CD14-positive monocyte (primary cell): ENCODE data around the gene ABHD5. TPM values are rescaled to one million over a fixed set of nuclear protein-coding genes. Genes with fewer than 3 reads are reported as not detected.

Source experiments
- DNase-seq, 3 donors: peaks; one replicate each; pipeline ENCODE4 v3.0.0-alpha.2; 2011 to 2022
- H2AFZ ChIP-seq: 2 replicates; pipeline ENCODE4 v1.6.0; 2012; ENCODE audit warnings: mild to moderate bottlenecking, low read depth, low read length, inconsistent platforms; ENCODE audit not compliant: insufficient read depth, poor library complexity, severe bottlenecking
- H3K27ac ChIP-seq, 2 donors: 1 replicate in 1 of 2; 2 replicates in 1 of 2; pipeline ENCODE4 v1.5.1; 2012 to 2013; ENCODE audit warnings: low read length in 2 of 2, control low read depth in 1 of 2, inconsistent platforms in 1 of 2, low read depth in 1 of 2, mild to moderate bottlenecking in 1 of 2
- H3K27me3 ChIP-seq, 2 donors: one replicate each; pipeline versions ENCODE4 v1.6.0 to v1.6.1; 2011 to 2013; ENCODE audit warnings: low read length in 2 of 2; ENCODE audit not compliant: control insufficient read depth in 2 of 2, insufficient read depth in 2 of 2
- H3K36me3 ChIP-seq, 2 donors: replicated peaks in 1 of 2; 1 replicate in 1 of 2; 2 replicates in 1 of 2; pipeline versions ENCODE4 v1.5.1 to v1.6.1; 2012 to 2013; ENCODE audit warnings: low read length in 2 of 2, control low read depth in 1 of 2, inconsistent platforms in 1 of 2, mild to moderate bottlenecking in 1 of 2; ENCODE audit not compliant: insufficient read depth in 2 of 2, control insufficient read depth in 1 of 2
- H3K4me1 ChIP-seq, 2 donors: 1 replicate in 1 of 2; 2 replicates in 1 of 2; pipeline versions ENCODE4 v1.5.1 to v1.6.1; 2012 to 2013; ENCODE audit warnings: low read length in 2 of 2, control low read depth in 1 of 2, inconsistent platforms in 1 of 2, mild to moderate bottlenecking in 1 of 2, moderate library complexity in 1 of 2; ENCODE audit not compliant: insufficient read depth in 2 of 2, control insufficient read depth in 1 of 2
- H3K4me2 ChIP-seq: replicated peaks from 2 replicates; pipeline ENCODE3; 2012; ENCODE audit warnings: low read length, moderate library complexity, mild to moderate bottlenecking; ENCODE audit not compliant: poor library complexity, severe bottlenecking; ENCODE audit errors: extremely low read depth
- H3K4me3 ChIP-seq, 3 experiments: fragments of 200-600 bp in 1 of 3; sonication (generic) in 1 of 3; replicated peaks in 1 of 3; 1 replicate in 2 of 3; 2 replicates in 1 of 3; pipeline ENCODE4 v1.5.1; 2011 to 2013; ENCODE audit warnings: low read length in 3 of 3, mild to moderate bottlenecking in 3 of 3, control low read depth in 2 of 3, low read depth in 2 of 3, inconsistent platforms in 1 of 3, moderate library complexity in 1 of 3
- H3K79me2 ChIP-seq: 2 replicates; pipeline ENCODE4 v1.6.0; 2012; ENCODE audit warnings: mild to moderate bottlenecking, control low read depth, inconsistent platforms, low read length, moderate library complexity; ENCODE audit not compliant: insufficient read depth
- H3K9ac ChIP-seq: 2 replicates; pipeline ENCODE4 v1.6.0; 2017; ENCODE audit warnings: low read length, mild to moderate bottlenecking; ENCODE audit not compliant: insufficient read depth, poor library complexity, severe bottlenecking
- H3K9me3 ChIP-seq, 2 donors: replicated peaks in 1 of 2; 1 replicate in 1 of 2; 2 replicates in 1 of 2; pipeline versions ENCODE4 v1.5.1 to v1.6.1; 2012 to 2013; ENCODE audit warnings: low read length in 2 of 2, control low read depth in 1 of 2; ENCODE audit not compliant: control insufficient read depth in 1 of 2, insufficient read depth in 1 of 2
- H4K20me1 ChIP-seq: 2 replicates; pipeline ENCODE4 v1.6.0; 2012; ENCODE audit warnings: mild to moderate bottlenecking, low read length, control low read depth, moderate library complexity; ENCODE audit not compliant: insufficient read depth
- H3K27ac Mint-ChIP-seq, 7 donors: one replicate each; pipeline ENCODE4 v1.8.0; 2020; ENCODE audit warnings: mild to moderate bottlenecking in 7 of 7, mixed read lengths in 7 of 7, moderate library complexity in 6 of 7, inconsistent platforms in 2 of 7
- H3K27me3 Mint-ChIP-seq, 3 donors: one replicate each; pipeline ENCODE4 v1.8.0; 2021 to 2022; ENCODE audit warnings: low read depth in 3 of 3, mild to moderate bottlenecking in 3 of 3, mixed read lengths in 3 of 3, moderate library complexity in 3 of 3, inconsistent platforms in 1 of 3
- H3K36me3 Mint-ChIP-seq, 2 donors: one replicate each; pipeline ENCODE4 v1.8.0; 2020; ENCODE audit warnings: mixed read lengths in 2 of 2, inconsistent platforms in 1 of 2, mild to moderate bottlenecking in 1 of 2
- H3K4me1 Mint-ChIP-seq: one replicate; pipeline ENCODE4 v1.8.0; 2020; ENCODE audit warnings: mild to moderate bottlenecking, mixed read lengths
- H3K4me3 Mint-ChIP-seq, 2 donors: one replicate each; pipeline ENCODE4 v1.8.0; 2020; ENCODE audit warnings: mild to moderate bottlenecking in 2 of 2, mixed read lengths in 2 of 2, moderate library complexity in 1 of 2
- H3K9me3 Mint-ChIP-seq, 7 donors: one replicate each; pipeline ENCODE4 v1.8.0; 2020 to 2022; ENCODE audit warnings: mixed read lengths in 7 of 7, mild to moderate bottlenecking in 6 of 7, moderate library complexity in 6 of 7, inconsistent platforms in 2 of 7
- WGBS: methylation state at CpG from one replicate; pipeline ENCODE4 v1.1.5; 2013; ENCODE audit warnings: missing lambda C conversion rate; ENCODE audit not compliant: insufficient coverage; 5-methylcytosine and 5-hydroxymethylcytosine counted together
- intact Hi-C, 2 donors: fragments of 100-400 bp; cut with micrococcal nuclease; formaldehyde crosslinking; loops; one replicate each; pipeline versions ENCODE4 v1.15.0 to v1.15.1; 2023
- polyA plus RNA-seq, 3 donors: library from polyadenylated mRNA; depleted of rRNA in 1 of 3; unstranded in 2 of 3; stranded (reverse) in 1 of 3; fragments of 300-500 nt in 2 of 3; fragments of >200 nt in 1 of 3; fragmentation: Illumina TruSeq in 2 of 3; gene quantifications; 1 replicate in 2 of 3; 2 replicates in 1 of 3; pipeline ENCODE4 v1.2.3, GENCODE V29; 2012 to 2021
- TF ChIP-seq, protein P1 (sequence below): fragments of 200-600 bp; IDR thresholded peaks from one replicate; pipeline ENCODE4 v1.8.0; 2022; ENCODE audit warnings: antibody characterized with exemption, mild to moderate bottlenecking

The ABHD5 gene
- polyA plus RNA-seq, 3 donors, result 32.9 to 40.0 (median 34.5) TPM

GRCh38 chr3:43685921-43686320 is 4.8 kb upstream of the ABHD5 start:
- no peaks in the 10 kb centered on the region for H3K36me3 ChIP-seq
- no peaks in the 10 kb centered on the region for H3K9me3 ChIP-seq
- H3K4me1 Mint-ChIP-seq, result peaks cover 10% of the 10 kb centered on the region
- no peaks in the 10 kb centered on the region for H4K20me1 ChIP-seq
- H3K27me3 Mint-ChIP-seq, result peaks cover 2 to 7% (median 5%) of the 10 kb centered on the region in 3 donors
- intact Hi-C loops, result loop anchor here in 1 of 2 donors (5.0 kb wide), 1 partner anchor 64 kb away; the partner anchor contains the start of gene ANO10
- no peak overlapping the region for H3K4me3 Mint-ChIP-seq
- H3K36me3 Mint-ChIP-seq, result peaks cover 2 to 4% of the 10 kb centered on the region in 2 donors
- no peak overlapping the region for H3K4me3 ChIP-seq
- H3K27me3 ChIP-seq, result no peaks in the 10 kb centered on the region
- H3K4me2 ChIP-seq, result no peak overlapping the region
- H3K4me1 ChIP-seq, result peaks cover 9 to 10% of the 10 kb centered on the region in 2 donors
- H3K27ac Mint-ChIP-seq, result no peak overlapping the region
- no peak overlapping the region for H3K27ac ChIP-seq
- H2AFZ ChIP-seq, result no peak overlapping the region
- no peak overlapping the region for H3K9ac ChIP-seq
- H3K9me3 Mint-ChIP-seq, result peaks cover 2 to 9% (median 5%) of the 10 kb centered on the region in 7 donors
- DNase-seq, result no peak
- peaks cover under 1% of the 10 kb centered on the region for H3K79me2 ChIP-seq
- TF ChIP-seq, protein P1, sequence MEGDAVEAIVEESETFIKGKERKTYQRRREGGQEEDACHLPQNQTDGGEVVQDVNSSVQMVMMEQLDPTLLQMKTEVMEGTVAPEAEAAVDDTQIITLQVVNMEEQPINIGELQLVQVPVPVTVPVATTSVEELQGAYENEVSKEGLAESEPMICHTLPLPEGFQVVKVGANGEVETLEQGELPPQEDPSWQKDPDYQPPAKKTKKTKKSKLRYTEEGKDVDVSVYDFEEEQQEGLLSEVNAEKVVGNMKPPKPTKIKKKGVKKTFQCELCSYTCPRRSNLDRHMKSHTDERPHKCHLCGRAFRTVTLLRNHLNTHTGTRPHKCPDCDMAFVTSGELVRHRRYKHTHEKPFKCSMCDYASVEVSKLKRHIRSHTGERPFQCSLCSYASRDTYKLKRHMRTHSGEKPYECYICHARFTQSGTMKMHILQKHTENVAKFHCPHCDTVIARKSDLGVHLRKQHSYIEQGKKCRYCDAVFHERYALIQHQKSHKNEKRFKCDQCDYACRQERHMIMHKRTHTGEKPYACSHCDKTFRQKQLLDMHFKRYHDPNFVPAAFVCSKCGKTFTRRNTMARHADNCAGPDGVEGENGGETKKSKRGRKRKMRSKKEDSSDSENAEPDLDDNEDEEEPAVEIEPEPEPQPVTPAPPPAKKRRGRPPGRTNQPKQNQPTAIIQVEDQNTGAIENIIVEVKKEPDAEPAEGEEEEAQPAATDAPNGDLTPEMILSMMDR, result no peak
- 87% methylated on average over 3 of the region's 4 CpGs for WGBS

GRCh38 chr3:43686333-43686699 is 4.4 kb upstream of the ABHD5 start:
- no CpG with 5 or more reads among the region's 4 CpGs for WGBS
- H3K4me3 Mint-ChIP-seq, result no peak overlapping the region
- H3K27ac Mint-ChIP-seq, result no peak overlapping the region
- Histone ChIP-seq H2AFZ (no peak overlapping the region), H3K4me2 (no peak overlapping the region), H3K4me3 (no peak overlapping the region), H3K27me3 (no peaks in the 10 kb centered on the region), H3K79me2 (peaks cover 4% of the 10 kb centered on the region), H3K9me3 (no peaks in the 10 kb centered on the region), H3K27ac (no peak overlapping the region), H3K36me3 (no peaks in the 10 kb centered on the region), H3K4me1 (peaks cover 9 to 10% of the 10 kb centered on the region in 2 donors), H3K9ac (no peak overlapping the region), H4K20me1 (no peaks in the 10 kb centered on the region)
- TF ChIP-seq, protein P1, result no peak
- peaks cover 2 to 7% (median 5%) of the 10 kb centered on the region in 3 donors for H3K27me3 Mint-ChIP-seq
- intact Hi-C loops, result loop anchor here in 1 of 2 donors (5.0 kb wide), 1 partner anchor 64 kb away; the partner anchor contains the start of gene ANO10
- DNase-seq, result no peak
- peaks cover 10% of the 10 kb centered on the region for H3K4me1 Mint-ChIP-seq
- peaks cover 2 to 4% of the 10 kb centered on the region in 2 donors for H3K36me3 Mint-ChIP-seq
- H3K9me3 Mint-ChIP-seq, result peaks cover 2 to 9% (median 5%) of the 10 kb centered on the region in 7 donors
